Head of caudate nucleus (tissue), 42 donors: Measurements from ENCODE around the gene ZNHIT6.

Experiments
- DNase-seq, 42 donors: peaks; one replicate each; pipeline versions ENCODE4 v3.0.0 to v3.0.0-alpha.2; 2020 to 2021; ENCODE audit warnings: mixed read lengths in 7 of 42
- intact Hi-C: fragments of 100-400 bp; cut with DNase I; formaldehyde crosslinking; loops from one replicate; pipeline ENCODE4 v1.15.0; 2022

Gene ZNHIT6

DNA sequence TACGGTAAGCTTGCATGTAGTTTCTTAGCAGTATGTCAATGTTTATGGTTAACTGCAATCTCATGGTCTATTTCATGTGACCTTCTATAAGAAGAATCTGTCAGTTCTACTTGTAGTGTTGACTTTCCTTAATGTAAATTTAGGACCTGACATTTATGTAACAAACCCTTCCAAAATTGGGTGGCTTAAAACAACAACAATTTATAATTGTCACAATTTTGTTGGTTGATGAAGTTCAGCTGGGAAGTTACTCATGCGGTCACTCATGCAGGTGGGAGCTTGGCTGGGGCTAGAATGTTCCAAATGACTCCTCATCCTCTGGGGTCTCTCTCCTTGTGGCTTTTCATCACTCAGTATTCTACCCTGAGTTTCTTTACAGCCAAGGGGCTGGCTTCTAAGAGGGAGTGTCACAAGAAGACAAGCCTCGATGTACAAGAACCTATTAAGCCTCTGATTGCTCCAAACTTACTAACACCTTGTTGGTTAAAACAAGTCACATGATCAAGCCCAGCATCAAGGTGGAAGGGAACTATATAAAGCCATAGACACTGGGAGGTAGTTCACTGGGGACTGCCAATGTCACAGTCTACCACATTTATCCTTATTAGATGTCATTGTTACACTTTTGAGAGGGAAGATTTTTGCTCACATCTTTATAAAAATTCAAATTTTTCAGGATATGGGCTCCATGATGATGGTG, 103.8 kb downstream of the ZNHIT6 start:
- intact Hi-C loops, result no loop called here
- DNase-seq, result no peak

DNA sequence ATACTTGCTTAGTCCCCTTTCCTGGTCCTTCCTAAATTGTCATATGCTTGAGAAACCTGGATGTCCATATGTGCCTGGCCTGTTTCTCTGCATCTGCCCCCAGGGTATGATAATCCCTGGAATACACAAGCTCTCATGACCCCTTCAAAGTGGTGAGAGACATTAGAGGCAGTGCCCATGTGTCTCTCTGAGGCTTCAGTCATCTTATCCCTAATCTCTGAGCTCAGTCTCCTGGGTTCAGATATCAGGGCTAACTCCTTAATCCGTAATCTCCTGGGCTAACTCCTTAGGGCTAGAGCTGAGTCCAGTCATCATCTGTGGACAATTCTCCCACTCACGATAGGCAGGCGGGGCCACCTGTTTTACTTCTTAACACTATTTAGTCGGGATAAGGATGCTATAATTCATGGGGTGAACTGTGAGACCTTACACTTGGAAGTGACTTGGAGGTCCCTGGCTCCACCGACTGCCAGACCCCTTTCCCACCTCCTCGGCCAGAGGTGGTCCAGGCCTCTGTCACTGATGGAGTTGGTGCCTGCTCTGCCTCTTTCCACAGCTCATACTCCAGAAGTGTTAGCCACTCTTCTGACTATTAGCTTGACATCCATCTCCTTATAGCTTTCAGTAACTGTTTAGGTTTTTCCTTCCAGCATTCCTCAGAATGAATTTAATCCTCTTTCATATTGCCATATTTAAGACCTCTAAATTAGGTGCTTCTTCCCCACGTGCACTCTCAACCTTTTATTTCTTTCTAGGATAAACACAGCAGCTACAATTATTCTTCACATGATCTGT, 105.0 kb downstream of the ZNHIT6 start:
- DNase-seq, result no peak
- intact Hi-C loops, result no loop called here

DNA sequence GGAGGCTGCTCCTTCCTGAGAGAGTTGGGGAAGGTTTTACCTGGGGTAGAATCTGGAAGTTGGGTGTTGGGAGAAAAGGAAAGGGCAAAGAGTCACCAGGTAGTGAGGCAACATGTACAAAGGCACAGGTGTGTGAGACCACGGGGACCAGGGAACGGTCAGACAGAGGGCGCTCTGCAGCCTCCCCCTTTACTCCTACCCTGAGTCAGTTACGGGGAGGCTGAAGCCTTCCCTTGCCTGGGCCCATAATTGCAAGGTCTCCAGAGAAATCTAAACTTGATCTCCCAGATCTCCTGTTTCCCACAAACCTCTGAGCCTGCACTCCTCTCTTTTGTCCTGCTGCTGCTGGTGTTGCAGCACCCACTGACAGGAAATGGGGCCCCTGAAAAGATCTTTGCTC, 105.7 kb downstream of the ZNHIT6 start:
- DNase-seq, result no peak
- intact Hi-C loops, result no loop called here

DNA sequence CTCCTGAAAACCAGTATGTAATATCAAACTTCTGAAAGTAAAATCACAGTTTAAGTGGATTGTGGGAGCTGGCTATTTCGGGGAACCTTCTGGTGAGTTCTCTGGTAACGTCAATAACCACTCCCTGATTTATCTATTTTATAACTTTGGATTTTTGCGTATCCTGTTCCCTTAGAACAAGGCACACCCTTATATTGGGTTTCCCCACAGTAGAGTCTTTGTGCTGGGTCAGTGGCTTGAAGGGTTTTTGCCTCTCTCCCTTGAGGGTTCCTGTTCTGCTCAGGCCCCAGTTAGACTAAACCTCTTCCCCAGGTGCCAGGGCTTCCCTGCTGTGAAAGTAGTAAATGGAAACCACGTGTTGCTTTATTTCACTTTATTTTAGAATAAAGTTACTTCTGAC, 106.3 kb downstream of the ZNHIT6 start:
- intact Hi-C loops, result no loop called here
- DNase-seq, result no peak

DNA sequence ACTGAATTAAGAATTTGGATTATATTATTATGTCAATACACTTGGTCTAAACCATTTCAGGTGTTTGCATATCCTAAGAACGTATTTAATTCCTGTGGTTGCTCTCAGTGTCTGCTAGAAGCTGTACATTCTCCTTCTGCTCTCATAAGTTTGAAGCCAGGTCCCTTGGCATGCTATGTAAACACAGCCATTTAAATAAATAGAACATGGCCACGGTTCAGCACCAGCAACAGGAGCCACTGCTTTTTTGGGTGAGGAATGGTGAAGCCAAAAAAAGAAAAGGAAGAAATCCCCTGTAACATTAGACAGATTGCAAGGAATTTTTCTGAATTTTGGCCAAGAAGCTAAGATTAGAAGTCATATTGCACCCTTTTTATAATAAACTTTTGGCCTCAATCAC, 108.6 kb downstream of the ZNHIT6 start:
- intact Hi-C loops, result no loop called here
- DNase-seq, result no peak
